CD4-positive, alpha-beta T cell treated with Interleukin-17A for 1 hour (primary cell): ENCODE results near the gene SUMO4.

Source experiments
- DNase-seq: peaks from one replicate; pipeline ENCODE4 v3.0.0-alpha.2; 2020

SUMO4 gene

GRCh38 chr6:149392093-149392492 lies 8.0 kb upstream of the SUMO4 start:
- DNase-seq = no peak

GRCh38 chr6:149392535-149392934 lies 7.5 kb upstream of the SUMO4 start:
- DNase-seq = no peak

- no peak for DNase-seq
These were observed 6.9 kb upstream of the SUMO4 start for GRCh38 chr6:149393002-149393679.

DNA sequence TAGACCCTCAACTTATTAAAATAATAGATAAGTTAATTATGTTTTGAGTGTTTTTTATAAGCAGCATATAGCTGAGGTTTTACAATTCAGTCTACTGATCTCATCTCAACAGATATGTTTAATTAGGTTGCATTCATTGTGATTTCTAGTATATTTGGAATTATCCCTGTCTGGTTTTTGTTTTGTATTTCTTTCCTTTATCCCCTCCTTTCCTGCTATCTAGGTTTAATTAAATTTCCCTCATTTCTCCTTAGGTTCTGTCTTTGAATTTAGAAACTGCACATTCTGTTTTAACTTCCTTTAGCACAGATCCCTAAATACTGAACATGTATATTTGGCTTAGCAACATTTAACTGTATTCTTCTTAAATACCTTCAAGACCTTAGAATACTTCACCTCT lies 4.9 kb upstream of the SUMO4 start:
- DNase-seq = no peak

- no peak for DNase-seq
These were observed 2.7 kb upstream of the SUMO4 start for GRCh38 chr6:149397384-149397783.

DNA sequence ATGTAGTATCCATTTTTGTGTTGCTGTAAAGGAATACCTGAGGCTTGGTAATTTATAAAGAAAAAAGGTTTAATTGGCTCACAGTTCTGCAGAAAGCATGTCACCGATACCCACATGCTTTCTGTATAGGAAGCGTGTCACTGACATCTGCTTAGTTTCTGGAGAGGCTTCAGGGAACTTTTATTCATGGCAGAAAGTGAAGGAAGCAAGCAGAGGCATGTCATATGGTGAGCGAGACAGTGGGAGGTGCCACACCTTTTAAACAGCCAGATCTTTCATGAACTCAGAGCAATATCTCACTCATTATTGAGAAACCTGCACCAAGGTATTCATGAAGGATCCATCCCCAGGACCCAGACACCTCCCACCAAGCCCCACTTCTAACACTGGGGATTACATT lies 3.5 kb downstream of the SUMO4 start:
- no peak for DNase-seq

- DNase-seq = no peak
These were observed 6.0 kb downstream of the SUMO4 start for GRCh38 chr6:149405823-149406765.

DNA sequence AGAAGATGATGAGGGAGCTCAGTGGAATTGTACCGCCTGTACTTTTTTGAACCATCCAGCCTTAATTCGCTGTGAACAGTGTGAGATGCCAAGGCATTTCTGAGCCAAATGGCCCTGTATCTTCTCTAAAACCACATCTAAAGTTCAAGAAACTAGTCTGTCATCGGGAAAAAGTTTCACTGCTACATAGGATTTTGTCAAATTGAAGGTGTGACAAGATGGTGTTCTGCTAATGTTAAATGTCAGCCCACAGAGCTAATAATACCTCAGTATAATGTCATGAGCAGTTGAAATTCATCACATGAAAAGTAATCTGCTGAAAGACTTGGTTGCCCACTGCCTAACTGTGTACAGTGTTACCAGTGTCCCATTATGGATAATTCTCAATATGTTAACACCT lies 9.6 kb downstream of the SUMO4 start:
- no peak for DNase-seq

GRCh38 chr6:149410557-149410956 lies 10.5 kb downstream of the SUMO4 start:
- DNase-seq = no peak

DNA sequence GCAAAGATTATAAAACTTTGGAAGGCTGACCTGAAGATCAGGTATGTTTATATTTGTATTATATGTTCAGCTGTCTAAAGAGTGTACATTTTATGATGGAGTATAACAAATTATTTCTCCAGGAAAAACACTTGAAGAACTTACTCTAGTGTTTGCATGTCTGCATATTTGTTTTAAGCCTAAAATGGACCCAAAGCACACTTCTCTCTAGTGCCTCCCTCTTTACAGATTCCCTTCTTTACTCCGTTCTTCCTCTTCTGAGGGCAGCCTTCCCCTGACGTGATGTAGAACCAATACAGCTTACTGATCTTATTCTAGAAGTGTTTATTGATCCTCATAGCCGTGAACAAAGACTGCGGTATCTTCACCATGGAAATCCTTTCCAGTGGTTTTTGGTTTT lies 13.9 kb downstream of the SUMO4 start:
- no peak for DNase-seq

DNA sequence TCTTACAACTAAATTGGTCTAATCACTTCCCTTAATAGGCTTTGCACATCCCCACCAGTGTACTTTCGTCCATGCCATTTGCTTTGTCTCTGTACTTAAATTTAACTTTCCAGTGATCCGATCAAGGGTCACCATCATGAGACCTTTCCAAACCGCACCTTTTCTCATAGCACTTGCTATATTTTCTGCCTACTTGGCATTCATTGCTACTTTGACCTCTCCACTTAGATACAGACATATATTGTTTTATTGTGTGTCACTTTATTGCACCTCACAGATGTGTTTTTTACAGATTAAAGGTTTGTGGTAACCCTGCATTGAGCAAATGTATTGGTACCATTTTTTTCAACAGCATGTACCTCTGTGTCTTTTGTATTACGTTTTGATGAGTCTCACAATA lies 14.8 kb downstream of the SUMO4 start:
- no peak for DNase-seq

DNA sequence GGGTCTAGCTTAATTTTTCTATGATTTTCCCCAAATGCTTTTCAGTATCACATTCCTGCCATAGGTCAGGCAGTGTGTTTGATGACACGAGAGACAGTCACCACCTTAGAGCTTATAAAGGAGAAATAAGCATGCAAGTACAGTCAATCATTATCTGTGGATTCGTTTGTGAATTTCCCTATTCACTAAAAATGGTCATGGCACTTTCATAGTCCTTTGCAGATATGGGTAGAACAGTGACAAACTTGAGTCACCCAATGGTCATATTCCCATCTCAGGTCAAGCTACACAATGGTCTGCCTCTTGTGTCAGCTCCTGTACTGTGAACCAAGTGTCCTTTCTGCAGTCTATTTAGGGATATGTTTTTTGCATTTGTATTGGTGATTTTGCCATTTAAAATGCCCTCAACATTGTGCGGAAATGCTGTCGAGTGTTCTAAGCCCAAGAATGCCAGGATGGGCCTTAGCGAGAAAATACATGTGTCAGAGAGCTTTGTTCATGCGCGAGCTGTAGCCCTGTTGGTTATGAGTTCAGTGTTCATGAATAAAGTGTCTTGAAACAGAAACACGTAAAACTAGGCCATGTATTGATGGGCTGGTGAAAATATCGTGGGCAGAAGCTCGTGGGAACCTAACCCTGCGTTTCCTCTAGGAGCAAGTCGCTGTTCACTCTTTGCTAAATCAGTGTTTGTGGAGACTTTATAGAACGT lies 19.8 kb downstream of the SUMO4 start:
- no peak for DNase-seq

GRCh38 chr6:149421132-149421531 lies 21.1 kb downstream of the SUMO4 start:
- DNase-seq = no peak

- DNase-seq = no peak
These were observed 22.5 kb downstream of the SUMO4 start for GRCh38 chr6:149422581-149422980.

GRCh38 chr6:149423964-149424440 lies 23.9 kb downstream of the SUMO4 start:
- no peak for DNase-seq

DNA sequence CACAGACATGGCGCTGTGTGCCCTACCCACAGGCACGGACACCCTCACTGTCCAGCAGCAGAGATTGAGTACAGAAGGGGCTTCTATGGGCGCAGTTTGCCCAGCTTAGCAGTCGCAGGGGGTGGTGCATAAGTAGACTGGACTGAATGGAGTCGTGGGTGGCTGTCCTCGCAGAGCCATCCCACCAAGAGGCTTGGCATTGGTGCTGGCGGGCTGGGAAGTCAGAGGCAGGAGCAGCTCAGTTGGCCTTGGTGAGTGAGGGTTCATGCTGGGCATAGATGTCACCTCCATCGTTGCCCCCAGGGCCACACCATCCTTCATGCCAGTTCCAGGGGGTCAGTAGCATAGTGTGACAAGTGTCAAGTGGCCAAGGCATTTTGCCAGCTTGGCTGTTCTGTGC lies 25.2 kb downstream of the SUMO4 start:
- DNase-seq = no peak

GRCh38 chr6:149425754-149426153 lies 25.7 kb downstream of the SUMO4 start:
- DNase-seq = no peak

DNA sequence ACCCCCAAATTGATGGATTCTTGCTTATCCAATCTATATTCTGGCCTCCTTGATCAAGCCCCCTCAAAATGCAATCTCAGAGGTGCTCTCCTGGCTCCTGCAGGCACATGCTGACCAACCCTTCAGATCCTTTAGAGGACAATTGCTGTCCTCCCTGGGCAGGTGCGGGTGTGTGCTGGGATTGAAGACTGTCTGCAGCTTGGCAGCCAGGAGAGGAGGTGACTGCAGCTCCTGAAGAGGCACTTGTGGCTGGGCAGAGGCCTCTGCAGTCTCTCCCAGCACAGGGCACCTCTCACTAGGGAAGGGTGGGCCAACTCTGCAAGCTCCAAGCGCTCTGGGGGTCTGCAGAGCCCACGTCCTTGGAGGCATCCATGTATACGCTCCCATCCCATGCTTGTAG lies 28.5 kb downstream of the SUMO4 start:
- no peak for DNase-seq

DNA sequence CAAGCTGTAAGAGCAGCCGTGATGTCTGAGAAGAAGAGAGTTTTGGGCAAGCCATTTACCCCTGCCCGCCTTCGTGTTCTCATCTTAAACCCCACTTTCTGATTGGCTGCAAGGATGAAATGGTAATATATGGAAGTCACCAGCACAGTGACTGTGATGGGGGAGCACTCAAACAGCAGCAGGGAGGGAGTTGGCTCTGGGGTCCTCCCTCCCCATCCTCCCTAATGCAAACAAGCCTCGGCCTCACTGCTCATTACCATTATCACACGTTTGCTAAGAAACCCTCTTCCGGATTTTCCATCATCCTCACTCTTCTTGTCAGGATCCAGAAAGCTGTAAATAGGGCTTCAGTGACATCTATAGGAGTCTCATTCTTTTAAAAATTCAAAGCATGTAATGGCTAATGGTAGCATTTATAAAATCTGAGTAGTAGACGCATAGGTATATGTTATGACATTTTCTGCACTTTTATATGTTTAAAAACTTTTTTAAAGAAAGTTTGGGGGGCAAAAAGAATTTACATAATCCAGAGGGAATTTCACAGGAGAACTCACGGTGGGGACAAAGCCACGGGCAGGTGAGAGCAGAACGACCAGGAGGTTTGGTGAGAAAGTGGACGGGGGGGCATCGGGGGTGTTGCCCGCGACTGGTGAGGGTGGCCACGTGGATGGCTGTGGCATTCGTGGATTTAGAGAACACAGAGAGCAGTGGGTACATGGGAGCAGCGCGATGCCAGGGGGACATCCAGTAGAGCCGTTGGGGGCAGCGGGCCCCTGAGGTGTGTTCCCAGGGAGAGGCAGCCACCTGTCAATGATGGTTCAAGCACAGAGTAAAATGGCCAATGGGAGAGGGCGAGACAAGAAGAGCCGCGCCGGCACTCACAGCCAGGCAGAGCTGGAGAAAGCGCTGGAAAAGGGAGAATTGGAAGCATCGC lies 29.6 kb downstream of the SUMO4 start:
- DNase-seq = no peak

GRCh38 chr6:149431905-149432775 lies 32.1 kb downstream of the SUMO4 start:
- peak; percentile 89 for DNase-seq

GRCh38 chr6:149433405-149433804 lies 33.3 kb downstream of the SUMO4 start:
- DNase-seq = no peak
